ENCODE data around the gene RBMX.
"Not testable (repeated sequence)": the region's sequence is repeated elsewhere in the genome, so short reads cannot be mapped to it uniquely, and the experiment has no call there.

Gene RBMX

DNA sequence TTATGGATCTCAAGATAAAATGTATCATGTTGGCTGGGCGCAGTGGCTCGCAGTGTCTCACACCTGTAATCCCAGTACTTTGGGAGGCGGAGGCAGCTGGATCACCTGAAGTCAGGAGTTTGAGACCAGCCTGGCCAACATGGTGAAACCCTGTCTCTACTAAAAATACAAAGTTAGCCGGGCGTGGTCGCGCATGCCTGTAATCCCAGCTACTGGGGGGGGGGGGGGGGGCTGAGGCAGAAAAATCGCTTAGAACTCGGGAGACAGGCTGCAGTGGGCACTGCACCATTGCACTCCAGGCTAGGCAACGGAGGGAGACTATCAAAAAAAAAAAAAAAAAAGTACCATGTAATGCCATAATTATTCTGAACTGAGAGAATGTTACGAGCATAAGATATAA, 2.1 kb downstream of the RBMX start:
- DNase-seq (ENCODE audit: low read depth in 3 of 3): no peak

DNA sequence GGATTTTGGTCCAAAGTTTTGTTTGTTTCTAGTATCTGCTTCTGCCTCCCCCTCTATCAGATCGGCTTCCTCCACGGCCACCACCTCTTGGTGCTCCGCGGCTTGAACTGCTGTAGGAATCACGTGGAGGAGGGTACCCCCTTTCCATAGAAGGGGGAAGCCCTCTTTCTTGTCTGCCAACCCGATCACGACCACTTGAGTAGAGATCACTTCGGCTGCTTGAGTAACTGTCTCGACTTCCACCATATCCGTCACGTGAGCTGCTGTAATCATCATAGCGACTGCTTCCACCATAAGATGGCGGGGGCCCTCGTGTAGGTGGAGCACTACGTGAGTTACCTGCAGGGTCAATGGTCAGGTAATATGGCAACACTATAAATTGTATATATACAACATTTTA, 6.4 kb downstream of the RBMX start:
- not testable (repeated sequence) for DNase-seq (ENCODE audit: low read depth in 3 of 3)

DNA sequence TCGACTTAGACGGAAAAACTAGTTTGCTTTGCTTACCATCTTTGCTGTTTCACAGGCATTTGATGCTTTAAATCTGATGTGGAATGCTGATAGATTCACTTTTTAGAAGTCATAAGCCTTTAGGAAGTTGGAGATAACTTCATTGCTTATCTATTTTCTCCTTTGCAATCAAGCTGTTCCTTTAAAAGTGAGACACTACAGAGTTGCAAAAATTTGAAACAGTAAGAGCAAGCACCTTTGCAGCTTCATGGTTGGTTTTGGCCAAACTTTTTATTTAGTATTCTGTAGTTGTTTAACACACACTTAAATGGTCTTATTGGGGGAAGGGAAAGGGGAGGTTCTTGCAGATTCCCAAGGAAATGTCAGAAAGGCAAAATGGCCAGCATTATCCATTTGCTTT, 7.3 kb downstream of the RBMX start:
- DNase-seq (ENCODE audit: low read depth in 3 of 3): not testable (repeated sequence)

- DNase-seq (ENCODE audit: low read depth in 3 of 3): no peak
Observed at GRCh38 chrX:136872091-136872700, 8.3 kb downstream of the RBMX start.

DNA sequence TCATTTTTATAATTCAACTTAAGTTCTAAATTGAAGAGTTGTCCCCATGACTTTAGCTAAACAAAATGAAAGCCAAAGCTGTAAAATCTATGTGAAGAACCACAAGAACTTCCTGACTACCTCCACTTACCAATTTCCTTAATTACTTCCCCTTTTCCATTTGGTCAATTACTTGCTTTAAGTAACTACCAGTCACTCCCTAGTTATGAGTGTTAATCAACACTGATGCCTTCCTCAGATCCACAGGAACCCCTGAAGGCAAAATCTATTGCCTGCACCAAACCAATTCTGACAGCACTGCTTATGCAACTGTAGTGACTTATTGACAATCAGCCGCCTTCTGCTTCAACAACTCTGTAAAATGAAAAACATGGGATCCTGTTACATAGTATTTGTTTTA, 10.5 kb downstream of the RBMX start:
- no peak for DNase-seq (ENCODE audit: low read depth in 3 of 3)

- DNase-seq (ENCODE audit: low read depth in 3 of 3): no peak
Observed at GRCh38 chrX:136868283-136869055, 12.1 kb downstream of the RBMX start.

DNA sequence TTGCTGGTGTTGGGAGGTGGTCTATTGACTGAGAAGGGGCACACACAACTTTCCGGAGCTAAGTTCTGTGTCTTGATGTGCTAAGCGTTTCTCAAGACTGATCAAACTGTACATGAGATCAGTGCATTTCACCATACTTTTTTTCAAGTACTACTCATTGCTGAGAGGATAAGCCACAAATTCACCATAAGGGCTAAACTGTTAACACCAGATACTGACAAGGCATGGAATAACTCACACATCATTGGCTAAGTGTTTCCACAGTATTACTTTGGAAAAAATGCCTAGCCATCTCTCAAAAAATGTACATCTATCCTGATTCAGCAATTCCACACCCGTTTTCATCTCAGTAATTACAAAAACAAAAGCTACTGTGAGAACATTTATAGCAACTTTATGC, 13.0 kb downstream of the RBMX start:
- no peak for DNase-seq (ENCODE audit: low read depth in 3 of 3)

DNA sequence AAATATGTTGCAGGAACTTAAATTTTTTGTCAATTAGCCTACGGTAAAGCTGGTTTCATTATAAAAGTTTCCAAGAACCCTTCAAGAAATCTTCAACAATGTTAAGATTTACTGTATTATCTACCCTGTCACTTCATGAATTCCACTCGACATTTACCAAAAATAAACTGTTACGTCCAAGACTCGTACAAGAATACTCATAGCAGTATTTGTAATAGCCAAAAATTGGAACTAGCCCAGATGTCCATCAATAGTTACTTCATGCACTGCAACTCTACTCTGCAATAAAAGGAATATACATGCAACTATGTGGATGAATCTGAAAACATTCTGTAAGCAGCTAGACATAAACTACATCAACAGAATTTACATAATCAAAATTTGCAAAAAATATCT, 13.4 kb downstream of the RBMX start:
- no peak for DNase-seq (ENCODE audit: low read depth in 3 of 3)

GRCh38 chrX:136866337-136867095, 14.0 kb downstream of the RBMX start:
- DNase-seq (ENCODE audit: low read depth in 3 of 3): no peak

DNA sequence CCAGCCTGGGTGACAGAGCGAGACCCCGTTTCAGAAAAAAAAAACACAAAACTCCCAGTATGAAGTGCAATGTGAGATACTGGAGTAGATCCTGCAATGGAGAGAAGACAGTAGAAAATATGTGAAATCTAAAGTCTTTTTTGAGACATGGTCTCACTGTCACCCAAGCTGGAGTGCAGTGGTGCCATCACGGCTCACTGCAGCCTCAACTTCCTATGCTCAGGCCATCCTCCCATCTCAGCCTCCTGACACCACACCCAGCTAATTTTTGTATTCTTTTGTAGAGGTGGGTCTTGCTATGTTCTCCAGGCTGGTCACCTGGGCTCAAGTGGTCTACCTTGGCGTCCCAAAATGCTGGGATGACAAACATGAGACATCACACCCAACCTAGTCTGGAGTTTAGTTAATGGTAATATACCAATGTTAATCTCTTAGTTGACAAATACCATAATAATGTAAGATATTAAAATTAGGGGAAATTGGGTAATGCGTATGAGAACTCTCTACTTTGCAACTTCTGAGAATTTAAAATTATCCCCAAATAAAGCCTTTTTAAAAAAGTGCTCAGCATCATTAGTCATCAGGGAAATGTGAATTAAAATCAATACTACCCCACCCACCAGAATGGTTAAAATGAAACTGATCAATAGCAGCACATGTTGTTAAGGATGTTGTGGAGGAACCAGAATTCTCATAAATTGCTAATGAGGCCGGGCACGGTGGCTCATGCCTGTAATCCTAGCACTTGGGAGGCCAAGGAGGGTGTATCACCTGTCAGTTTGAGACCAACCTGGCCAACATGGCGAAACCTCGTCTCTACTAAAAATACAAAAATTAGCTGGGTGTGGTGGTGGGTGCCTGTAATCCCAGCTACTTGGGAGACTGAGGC, 15.0 kb downstream of the RBMX start:
- DNase-seq (ENCODE audit: low read depth in 3 of 3): peak in 1 of 3 experiments; percentile 27

DNA sequence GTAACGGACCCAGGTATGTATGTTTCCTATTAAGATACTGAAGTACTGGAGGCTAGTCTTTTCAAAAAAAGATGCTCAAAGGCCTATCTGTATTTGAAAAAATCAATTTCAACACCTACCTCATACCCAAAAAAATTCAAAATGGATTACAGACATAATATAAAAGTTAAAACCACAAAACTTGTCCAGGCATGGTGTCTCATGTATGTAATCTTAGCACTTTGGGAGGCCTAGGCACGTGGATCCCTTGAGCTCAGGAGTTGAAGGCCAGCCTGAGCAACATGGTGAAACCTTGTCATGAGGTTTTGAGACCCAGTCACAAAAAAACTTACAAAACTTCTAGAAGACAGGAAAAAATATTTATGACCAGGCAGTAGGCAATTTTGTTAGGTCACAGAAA, 16.7 kb downstream of the RBMX start:
- DNase-seq (ENCODE audit: low read depth in 3 of 3): no peak

- no peak for DNase-seq (ENCODE audit: low read depth in 3 of 3)
Observed at GRCh38 chrX:136862546-136862945, 18.0 kb downstream of the RBMX start.

DNA sequence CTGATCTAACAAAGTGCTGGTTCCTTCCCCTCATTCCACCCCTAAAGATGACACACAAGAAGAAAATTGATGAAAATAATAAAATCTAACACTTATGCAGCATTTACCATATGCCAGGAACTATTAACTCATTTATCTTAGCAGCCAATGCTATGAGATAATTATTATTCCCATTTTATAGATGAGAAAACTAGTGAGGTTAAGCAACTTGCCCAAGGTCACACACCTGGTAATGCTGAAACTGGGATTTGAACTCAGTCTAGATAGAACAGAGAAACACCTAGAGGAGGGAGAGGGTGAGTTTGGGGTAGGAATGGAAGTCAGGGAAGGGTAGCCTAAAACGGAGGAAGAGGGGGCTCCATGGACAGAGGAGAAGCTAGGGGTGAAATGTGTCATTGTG, 18.6 kb downstream of the RBMX start:
- no peak for DNase-seq (ENCODE audit: low read depth in 3 of 3)

DNA sequence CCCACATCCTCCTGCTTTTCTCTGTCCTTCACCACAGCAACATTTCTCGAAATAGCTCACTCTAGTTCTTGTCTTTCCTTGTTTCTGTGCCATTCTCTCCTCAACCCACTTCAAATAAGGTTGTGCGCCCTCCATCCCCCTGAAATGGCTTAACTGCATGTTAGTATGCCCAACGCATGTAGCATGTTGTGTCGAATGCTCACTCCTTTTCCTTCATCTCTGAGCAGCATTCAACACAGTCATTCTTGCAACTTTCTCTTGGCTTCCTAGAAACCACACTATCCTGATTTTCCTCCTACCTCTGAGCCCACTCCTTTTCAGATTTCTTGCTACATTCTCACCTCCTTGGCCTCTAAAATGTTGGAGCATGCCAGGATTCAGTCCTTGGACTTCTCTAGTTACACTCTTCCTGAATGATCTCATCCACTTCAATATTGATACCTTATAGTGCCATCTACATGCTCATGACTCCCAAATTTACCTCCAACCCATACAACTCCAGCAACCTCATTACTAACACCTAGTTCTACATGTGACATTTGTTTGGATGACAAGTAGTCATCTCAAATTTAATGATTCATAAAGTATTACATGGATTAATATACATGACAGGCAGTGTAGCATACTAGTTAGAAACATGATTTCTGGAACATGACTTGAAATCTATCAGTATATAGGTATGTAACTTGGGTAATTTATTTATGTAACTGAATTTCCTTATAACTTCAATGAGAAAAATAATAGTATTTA, 22.3 kb downstream of the RBMX start:
- DNase-seq (ENCODE audit: low read depth in 3 of 3): no peak

- DNase-seq (ENCODE audit: low read depth in 3 of 3): no peak
Observed at GRCh38 chrX:136856551-136856950, 24.0 kb downstream of the RBMX start.

GRCh38 chrX:136856050-136856449, 24.5 kb downstream of the RBMX start:
- DNase-seq (ENCODE audit: low read depth in 3 of 3): no peak

DNA sequence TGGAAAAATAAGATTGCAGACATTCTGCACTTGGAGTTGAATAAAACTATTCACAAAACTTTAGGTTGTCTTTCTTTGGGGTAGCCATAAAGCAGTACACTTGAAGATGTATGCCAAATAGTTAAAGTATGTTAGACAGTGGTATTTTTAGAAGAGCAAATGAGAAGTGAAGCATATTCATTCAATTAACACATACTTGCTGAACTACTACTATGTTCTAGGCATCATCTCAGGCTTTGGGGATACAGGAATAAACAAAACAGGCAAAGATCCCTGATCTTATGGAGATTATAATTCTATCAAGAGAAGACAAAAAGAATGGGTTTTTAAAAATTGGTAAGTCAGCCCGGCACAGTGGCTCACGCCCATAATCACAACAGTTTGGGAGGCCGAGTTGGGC, 29.0 kb downstream of the RBMX start:
- no peak for DNase-seq (ENCODE audit: low read depth in 3 of 3)

DNA sequence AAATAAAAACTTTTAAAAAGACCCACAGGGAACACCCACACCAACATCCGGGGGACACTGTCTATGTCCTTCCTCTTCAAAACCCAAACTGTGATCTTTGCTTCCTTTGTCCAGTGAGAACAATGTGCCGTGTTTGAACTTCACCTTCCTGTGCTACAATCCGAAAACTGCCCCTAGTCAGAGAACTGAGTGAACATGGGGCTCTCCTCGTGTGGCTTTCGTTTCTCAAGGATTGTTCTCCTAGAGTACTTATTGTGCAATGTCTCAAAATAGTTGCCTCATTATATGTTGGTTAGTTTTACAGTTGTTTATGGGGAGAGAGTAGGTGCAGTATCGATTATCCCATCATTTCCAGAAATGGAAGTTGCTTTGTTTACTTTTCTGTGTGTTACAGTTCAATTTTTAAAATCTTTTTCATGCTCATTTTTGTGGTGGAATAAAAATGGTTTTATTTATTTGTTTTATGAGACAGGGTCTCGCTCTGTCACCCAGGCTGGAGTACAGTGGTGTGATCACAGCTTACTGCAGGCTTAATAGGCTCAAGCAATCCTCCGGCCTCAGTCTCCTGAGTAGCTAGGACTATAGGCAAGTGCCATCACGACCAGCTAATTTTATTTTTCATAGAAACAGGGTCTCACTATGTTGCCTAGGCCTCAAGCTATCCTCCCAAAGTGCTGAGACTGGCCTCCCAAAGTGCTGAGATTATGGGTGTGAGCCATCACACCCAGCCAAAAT, 29.9 kb downstream of the RBMX start:
- no peak for DNase-seq (ENCODE audit: low read depth in 3 of 3)

DNA sequence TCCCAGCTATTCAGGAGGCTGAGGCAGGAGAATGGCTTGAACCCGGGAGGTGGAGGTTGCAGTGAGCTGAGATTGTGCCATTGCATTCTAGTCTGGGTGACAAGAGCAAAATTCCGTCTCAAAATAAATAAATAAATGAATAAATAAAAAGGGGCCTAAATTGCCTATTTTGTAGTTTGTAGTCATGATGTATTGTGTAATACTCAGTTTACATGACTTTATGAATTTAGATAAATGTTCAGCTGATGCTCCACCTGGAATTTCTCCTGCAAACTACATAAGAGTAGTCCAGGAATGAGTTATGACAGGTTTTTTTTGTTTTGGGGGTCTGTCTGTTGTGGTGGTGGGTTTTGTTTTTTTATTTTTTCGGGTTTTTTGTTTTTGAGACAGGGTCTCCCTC, 31.1 kb downstream of the RBMX start:
- DNase-seq (ENCODE audit: low read depth in 3 of 3): no peak

DNA sequence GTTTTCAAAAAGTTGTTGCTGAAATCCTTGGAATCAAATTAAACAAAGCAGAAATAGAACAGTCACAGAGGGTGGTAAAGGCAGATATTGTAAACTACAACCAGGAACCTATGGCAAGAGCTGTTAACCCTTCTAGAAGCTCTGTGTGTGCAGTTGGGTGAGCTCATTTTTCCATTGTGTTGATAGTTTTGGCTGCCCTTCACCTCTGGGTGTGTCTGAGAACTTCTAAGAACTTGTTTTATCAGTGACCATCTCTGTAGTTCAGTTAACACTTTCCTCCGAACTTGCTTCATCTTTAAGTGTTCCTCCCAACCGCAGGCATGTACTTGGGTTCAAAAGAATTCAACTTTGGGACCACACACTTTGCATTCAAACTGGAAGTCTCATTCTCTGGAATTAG, 32.7 kb downstream of the RBMX start:
- DNase-seq (ENCODE audit: low read depth in 3 of 3): no peak

- DNase-seq (ENCODE audit: low read depth in 3 of 3): no peak
Observed at GRCh38 chrX:136839196-136839595, 41.3 kb downstream of the RBMX start.

Data from stimulated activated CD4-positive, alpha-beta T cell treated with anti-CD3 and anti-CD28 coated beads, TNF-alpha, amount 100 ng/mL, for 24 hours (primary cell).